ENCODE data around the gene PCCA. TPM values are rescaled to one million over a fixed set of nuclear protein-coding genes. Genes with fewer than 3 reads are reported as not detected.

PCCA gene, protein sequence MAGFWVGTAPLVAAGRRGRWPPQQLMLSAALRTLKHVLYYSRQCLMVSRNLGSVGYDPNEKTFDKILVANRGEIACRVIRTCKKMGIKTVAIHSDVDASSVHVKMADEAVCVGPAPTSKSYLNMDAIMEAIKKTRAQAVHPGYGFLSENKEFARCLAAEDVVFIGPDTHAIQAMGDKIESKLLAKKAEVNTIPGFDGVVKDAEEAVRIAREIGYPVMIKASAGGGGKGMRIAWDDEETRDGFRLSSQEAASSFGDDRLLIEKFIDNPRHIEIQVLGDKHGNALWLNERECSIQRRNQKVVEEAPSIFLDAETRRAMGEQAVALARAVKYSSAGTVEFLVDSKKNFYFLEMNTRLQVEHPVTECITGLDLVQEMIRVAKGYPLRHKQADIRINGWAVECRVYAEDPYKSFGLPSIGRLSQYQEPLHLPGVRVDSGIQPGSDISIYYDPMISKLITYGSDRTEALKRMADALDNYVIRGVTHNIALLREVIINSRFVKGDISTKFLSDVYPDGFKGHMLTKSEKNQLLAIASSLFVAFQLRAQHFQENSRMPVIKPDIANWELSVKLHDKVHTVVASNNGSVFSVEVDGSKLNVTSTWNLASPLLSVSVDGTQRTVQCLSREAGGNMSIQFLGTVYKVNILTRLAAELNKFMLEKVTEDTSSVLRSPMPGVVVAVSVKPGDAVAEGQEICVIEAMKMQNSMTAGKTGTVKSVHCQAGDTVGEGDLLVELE
- total RNA-seq = 33.4 TPM

DNA sequence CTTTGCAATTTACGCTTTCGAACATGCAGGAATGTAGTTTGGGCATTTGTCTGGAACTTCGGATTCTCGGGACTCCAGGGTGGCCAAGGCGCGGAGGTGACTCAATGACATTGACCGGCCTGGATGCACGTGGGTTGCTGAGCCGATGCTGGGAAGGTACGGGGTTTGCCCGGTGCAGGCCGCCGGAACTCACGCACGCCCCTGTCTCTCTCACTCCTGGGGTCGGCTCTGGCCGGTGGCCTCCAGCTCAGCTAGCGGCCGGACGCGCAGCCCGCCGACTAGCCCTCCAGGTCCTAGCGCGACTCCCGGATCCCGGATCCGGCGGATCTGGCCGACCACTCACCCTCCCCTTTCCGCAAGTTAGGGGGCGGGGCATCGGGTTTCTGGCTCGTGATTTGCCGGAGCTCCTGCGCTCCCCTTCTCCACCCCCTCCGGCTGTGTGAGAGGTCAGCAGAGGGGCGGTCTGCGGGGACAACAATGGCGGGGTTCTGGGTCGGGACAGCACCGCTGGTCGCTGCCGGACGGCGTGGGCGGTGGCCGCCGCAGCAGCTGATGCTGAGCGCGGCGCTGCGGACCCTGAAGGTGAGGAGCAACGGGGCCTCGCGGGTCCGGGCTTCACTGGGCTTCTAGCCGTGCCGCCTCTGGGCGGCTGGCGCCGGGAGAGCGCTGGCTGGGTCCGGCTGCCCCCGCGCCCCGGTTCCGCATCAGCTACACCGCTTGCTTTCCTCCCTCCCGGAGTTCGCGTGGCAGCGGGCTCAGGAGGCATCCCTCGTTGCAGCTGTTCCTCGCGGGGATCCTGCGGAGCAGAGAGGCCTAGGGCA, at the start of gene PCCA:
PCCA (plus strand) TSS at position 450 of the 821 bp plus-strand sequence; CDS start at position 478, 28 bp downstream.
- DNase-seq (ENCODE audit: extremely low spot score in 2 of 2) = peak in 1 of 2 donors; percentile 91
- Histone ChIP-seq H3K27ac (peak within 1 kb of the TSS; percentile 62), H3K36me3 (no peaks in the 10 kb centered on the region), H3K4me1 (peaks cover 36% of the 10 kb centered on the region), H3K27me3 (no peaks in the 10 kb centered on the region), H3K9me3 (no peaks in the 10 kb centered on the region), H3K4me3 (peak within 1 kb of the TSS; percentile 85 to 91)
- intact Hi-C loops (cut with DNase I) = no loop called here
- TF ChIP-seq POLR2A (IDR thresholded peaks at IDR 0.05) = no peak
- peak; percentile 79 to 83 for TF ChIP-seq POLR2AphosphoS5 (IDR thresholded peaks at IDR 0.05; ENCODE audit: insufficient read depth in 1 of 2, low read depth in 1 of 2)

- intact Hi-C loops (cut with DNase I) = no loop called here
- Histone ChIP-seq H3K9me3 (no peaks in the 10 kb centered on the region), H3K36me3 (no peaks in the 10 kb centered on the region), H3K27ac (no peak overlapping the region), H3K4me1 (no peaks in the 10 kb centered on the region), H3K27me3 (no peaks in the 10 kb centered on the region), H3K4me3 (no peak overlapping the region)
- DNase-seq (ENCODE audit: extremely low spot score in 2 of 2) = no peak
- TF ChIP-seq POLR2AphosphoS5 (IDR thresholded peaks at IDR 0.05; ENCODE audit: insufficient read depth in 1 of 2, low read depth in 1 of 2) (no peak), CTCF (IDR thresholded peaks at IDR 0.05) (no peak), POLR2A (IDR thresholded peaks at IDR 0.05) (no peak)
Observed at GRCh38 chr13:100039740-100040139, 49.2 kb upstream of the PCCA start.

GRCh38 chr13:100040196-100040595, 48.7 kb upstream of the PCCA start:
- Histone ChIP-seq H3K4me1 (no peaks in the 10 kb centered on the region), H3K9me3 (no peaks in the 10 kb centered on the region), H3K27ac (no peak overlapping the region), H3K27me3 (no peaks in the 10 kb centered on the region), H3K36me3 (no peaks in the 10 kb centered on the region), H3K4me3 (no peak overlapping the region)
- intact Hi-C loops (cut with DNase I) = no loop called here
- TF ChIP-seq POLR2A (IDR thresholded peaks at IDR 0.05) = no peak
- no peak for TF ChIP-seq POLR2AphosphoS5 (IDR thresholded peaks at IDR 0.05; ENCODE audit: insufficient read depth in 1 of 2, low read depth in 1 of 2)
- no peak for TF ChIP-seq CTCF (IDR thresholded peaks at IDR 0.05)
- no peak for DNase-seq (ENCODE audit: extremely low spot score in 2 of 2)

- DNase-seq (ENCODE audit: extremely low spot score in 2 of 2) = no peak
- H3K27me3 ChIP-seq = no peaks in the 10 kb centered on the region
- TF ChIP-seq CTCF (IDR thresholded peaks at IDR 0.05) = no peak
Observed at GRCh38 chr13:100044936-100045335, 44.0 kb upstream of the PCCA start.

GRCh38 chr13:100045355-100045754, 43.5 kb upstream of the PCCA start:
- DNase-seq (ENCODE audit: extremely low spot score in 2 of 2) = no peak
- Histone ChIP-seq H3K4me1 (no peaks in the 10 kb centered on the region), H3K36me3 (no peaks in the 10 kb centered on the region), H3K9me3 (no peaks in the 10 kb centered on the region), H3K27me3 (no peaks in the 10 kb centered on the region), H3K4me3 (no peak overlapping the region), H3K27ac (no peak overlapping the region)
- intact Hi-C loops (cut with DNase I) = no loop called here
- TF ChIP-seq POLR2AphosphoS5 (IDR thresholded peaks at IDR 0.05; ENCODE audit: insufficient read depth in 1 of 2, low read depth in 1 of 2) (no peak), CTCF (IDR thresholded peaks at IDR 0.05) (no peak), POLR2A (IDR thresholded peaks at IDR 0.05) (no peak)

More at GRCh38 chr13:100044936-100045335, 44.0 kb upstream of the PCCA start:
- no peaks in the 10 kb centered on the region for H3K9me3 ChIP-seq
- no peaks in the 10 kb centered on the region for H3K4me1 ChIP-seq
- no peak overlapping the region for H3K4me3 ChIP-seq
- no peaks in the 10 kb centered on the region for H3K36me3 ChIP-seq
- intact Hi-C loops (cut with DNase I) = no loop called here
- no peak overlapping the region for H3K27ac ChIP-seq

Measured in vagina (tissue), 2 donors.